Spinal cord (tissue), 10 donors: ENCODE data around the gene SLC2A2. TPM values are rescaled to one million over a fixed set of nuclear protein-coding genes. Genes with fewer than 3 reads are reported as not detected.

Experiments used
- DNase-seq, 6 donors: peaks; one replicate each; pipeline versions ENCODE4 v3.0.0 to v3.0.0-alpha.2; 2013 to 2015; ENCODE audit warnings: low spot score in 6 of 6, low read depth in 4 of 6
- H3K27ac ChIP-seq: one replicate; pipeline ENCODE4 v1.5.1; 2013; ENCODE audit warnings: low read depth, low read length, control low read depth
- H3K27me3 ChIP-seq: one replicate; pipeline ENCODE4 v1.6.1; 2013; ENCODE audit warnings: low read length; ENCODE audit not compliant: control insufficient read depth, insufficient read depth
- H3K36me3 ChIP-seq: one replicate; pipeline ENCODE4 v1.6.1; 2013; ENCODE audit warnings: low read length; ENCODE audit not compliant: control insufficient read depth, insufficient read depth
- H3K4me1 ChIP-seq: one replicate; pipeline ENCODE4 v1.6.1; 2013; ENCODE audit warnings: low read length; ENCODE audit not compliant: control insufficient read depth, insufficient read depth
- H3K4me3 ChIP-seq: one replicate; pipeline ENCODE4 v1.5.1; 2013; ENCODE audit warnings: low read depth, low read length, control low read depth
- H3K9me3 ChIP-seq: one replicate; pipeline ENCODE4 v1.6.1; 2013; ENCODE audit warnings: low read length; ENCODE audit not compliant: control insufficient read depth, insufficient read depth
- WGBS: methylation state at CpG from one replicate; pipeline ENCODE4 v1.1.5; 2013; ENCODE audit warnings: missing lambda C conversion rate; ENCODE audit not compliant: insufficient coverage; 5-methylcytosine and 5-hydroxymethylcytosine counted together
- polyA plus RNA-seq, 2 donors: library from polyadenylated mRNA; unstranded; fragments of 120-200 nt; gene quantifications; one replicate each; pipeline ENCODE4 v1.2.1, GENCODE V29; 2013; ENCODE audit not compliant: insufficient read length in 2 of 2
- total RNA-seq, 2 donors: library from RNA; depleted of rRNA in 1 of 2; stranded (reverse); fragments of 120-200 nt in 1 of 2; fragments of >200 nt in 1 of 2; gene quantifications; one replicate each; pipeline versions ENCODE4 v1.2.3 to v1.2.4, GENCODE V29; 2013 to 2014
- donor health status: healthy.

Gene SLC2A2
- total and polyA plus RNA-seq, 4 donors, result 0.10 to 0.28 (median 0.27) TPM; not detected in 1

GRCh38 chr3:171039674-171040073 lies 13.2 kb upstream of the SLC2A2 start:
- no CpG with 5 or more reads among the region's 1 CpG for WGBS
- Histone ChIP-seq H3K4me1 (no peaks in the 10 kb centered on the region), H3K9me3 (no peaks in the 10 kb centered on the region), H3K27me3 (no peaks in the 10 kb centered on the region), H3K36me3 (no peaks in the 10 kb centered on the region), H3K27ac (no peak overlapping the region), H3K4me3 (no peak overlapping the region)
- peak in 1 of 6 donors; percentile 57 for DNase-seq

- no peak overlapping the region for H3K4me3 ChIP-seq
- DNase-seq, result peak in 1 of 6 donors; percentile 45
- H3K27ac ChIP-seq, result no peak overlapping the region
- no peaks in the 10 kb centered on the region for H3K27me3 ChIP-seq
- no CpG with 5 or more reads among the region's 1 CpG for WGBS
- H3K9me3 ChIP-seq, result no peaks in the 10 kb centered on the region
- H3K4me1 ChIP-seq, result no peaks in the 10 kb centered on the region
- H3K36me3 ChIP-seq, result no peaks in the 10 kb centered on the region
Measured at GRCh38 chr3:171038342-171038741, 11.8 kb upstream of the SLC2A2 start.

GRCh38 chr3:171028779-171029232 lies 2.3 kb upstream of the SLC2A2 start:
- H3K36me3 ChIP-seq, result no peaks in the 10 kb centered on the region
- 71% methylated on average over 3 of the region's 8 CpGs for WGBS
- no peak overlapping the region for H3K27ac ChIP-seq
- no peak for DNase-seq
- H3K4me3 ChIP-seq, result no peak overlapping the region
- H3K4me1 ChIP-seq, result peaks cover 8% of the 10 kb centered on the region
- no peaks in the 10 kb centered on the region for H3K9me3 ChIP-seq
- peaks cover 9% of the 10 kb centered on the region for H3K27me3 ChIP-seq

GRCh38 chr3:171028025-171028778 lies 1.7 kb upstream of the SLC2A2 start:
- 12% methylated on average over 39 of the region's 39 CpGs for WGBS
- DNase-seq, result peak in 4 of 6 donors; percentile 12 to 72 (median 34)
- peaks cover 8% of the 10 kb centered on the region for H3K4me1 ChIP-seq

GRCh38 chr3:171023566-171023965 lies 3.0 kb downstream of the SLC2A2 start:
- no peak for DNase-seq
- Histone ChIP-seq H3K27me3 (peaks cover 7% of the 10 kb centered on the region), H3K36me3 (no peaks in the 10 kb centered on the region), H3K4me1 (peaks cover 7% of the 10 kb centered on the region), H3K27ac (no peak overlapping the region), H3K9me3 (no peaks in the 10 kb centered on the region), H3K4me3 (no peak overlapping the region)

More at GRCh38 chr3:171028025-171028778, 1.7 kb upstream of the SLC2A2 start:
- Histone ChIP-seq H3K27ac (no peak overlapping the region), H3K9me3 (no peaks in the 10 kb centered on the region), H3K4me3 (peak overlapping the region; percentile 28), H3K27me3 (peaks cover 9% of the 10 kb centered on the region), H3K36me3 (no peaks in the 10 kb centered on the region)

- H3K27me3 ChIP-seq, result no peaks in the 10 kb centered on the region
- no peaks in the 10 kb centered on the region for H3K4me1 ChIP-seq
- WGBS, result no CpG with 5 or more reads among the region's 4 CpGs
- H3K4me3 ChIP-seq, result no peak overlapping the region
- DNase-seq, result no peak
- H3K27ac ChIP-seq, result no peak overlapping the region
- H3K9me3 ChIP-seq, result no peaks in the 10 kb centered on the region
- H3K36me3 ChIP-seq, result no peaks in the 10 kb centered on the region
Measured at GRCh38 chr3:171021377-171021776, 5.1 kb downstream of the SLC2A2 start.

GRCh38 chr3:171018156-171018935 lies 8.2 kb downstream of the SLC2A2 start:
- peak in 1 of 6 donors; percentile 29 for DNase-seq
- H3K27me3 ChIP-seq, result no peaks in the 10 kb centered on the region
- H3K9me3 ChIP-seq, result no peaks in the 10 kb centered on the region
- H3K36me3 ChIP-seq, result no peaks in the 10 kb centered on the region
- H3K4me3 ChIP-seq, result no peak overlapping the region
- no peak overlapping the region for H3K27ac ChIP-seq
- H3K4me1 ChIP-seq, result no peaks in the 10 kb centered on the region
- 60% methylated on average over 2 of the region's 6 CpGs for WGBS

GRCh38 chr3:171013822-171014748 lies 12.4 kb downstream of the SLC2A2 start:
- Histone ChIP-seq H3K27ac (no peak overlapping the region), H3K36me3 (no peaks in the 10 kb centered on the region), H3K9me3 (no peaks in the 10 kb centered on the region), H3K27me3 (no peaks in the 10 kb centered on the region), H3K4me3 (no peak overlapping the region), H3K4me1 (no peaks in the 10 kb centered on the region)
- no peak for DNase-seq
- WGBS, result 100% methylated on average over 2 of the region's 5 CpGs

- no peak overlapping the region for H3K4me3 ChIP-seq
- no peaks in the 10 kb centered on the region for H3K4me1 ChIP-seq
- H3K27me3 ChIP-seq, result no peaks in the 10 kb centered on the region
- H3K36me3 ChIP-seq, result no peaks in the 10 kb centered on the region
- no CpG with 5 or more reads among the region's 4 CpGs for WGBS
- no peaks in the 10 kb centered on the region for H3K9me3 ChIP-seq
- no peak overlapping the region for H3K27ac ChIP-seq
- no peak for DNase-seq
Measured at GRCh38 chr3:171011873-171012336, 14.6 kb downstream of the SLC2A2 start.
